RKO (cell line): ENCODE data around the gene COPS8.

Source experiments
- DNase-seq: peaks from one replicate; pipeline ENCODE4 v3.0.0-alpha.2; 2016; ENCODE audit warnings: low spot score

COPS8 gene

GRCh38 chr2:237132799-237133198, 47.1 kb downstream of the COPS8 start:
- DNase-seq: no peak

GRCh38 chr2:237134321-237135230, 48.9 kb downstream of the COPS8 start:
- no peak for DNase-seq

- DNase-seq: no peak
Measured at GRCh38 chr2:237136824-237137223, 51.1 kb downstream of the COPS8 start.

GRCh38 chr2:237137626-237138323, 52.1 kb downstream of the COPS8 start:
- DNase-seq: no peak

DNA sequence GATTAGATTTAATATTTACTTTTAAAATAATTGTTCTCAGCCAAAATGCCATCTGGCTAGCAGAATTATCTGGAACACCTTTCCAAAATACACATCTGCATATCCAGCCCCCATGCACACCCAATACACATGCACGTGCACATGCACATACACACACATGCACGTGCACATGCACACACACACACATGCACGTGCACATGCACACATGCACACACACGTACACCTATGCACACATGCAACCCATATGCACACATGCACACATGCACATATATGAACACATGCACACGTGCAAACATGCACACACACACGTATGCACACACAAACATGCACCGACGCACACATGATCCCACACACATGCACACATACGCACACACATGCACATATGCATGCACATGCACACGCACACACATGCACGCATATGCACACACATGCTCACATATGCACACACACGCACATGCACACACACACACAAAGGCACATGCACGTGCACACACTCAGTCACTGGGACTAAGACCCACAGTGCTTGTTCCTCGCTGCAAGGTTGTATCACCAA, 53.5 kb downstream of the COPS8 start:
- DNase-seq: no peak

- DNase-seq: no peak
Measured at GRCh38 chr2:237140689-237141285, 55.1 kb downstream of the COPS8 start.

- DNase-seq: no peak
Measured at GRCh38 chr2:237141571-237142051, 55.9 kb downstream of the COPS8 start.

DNA sequence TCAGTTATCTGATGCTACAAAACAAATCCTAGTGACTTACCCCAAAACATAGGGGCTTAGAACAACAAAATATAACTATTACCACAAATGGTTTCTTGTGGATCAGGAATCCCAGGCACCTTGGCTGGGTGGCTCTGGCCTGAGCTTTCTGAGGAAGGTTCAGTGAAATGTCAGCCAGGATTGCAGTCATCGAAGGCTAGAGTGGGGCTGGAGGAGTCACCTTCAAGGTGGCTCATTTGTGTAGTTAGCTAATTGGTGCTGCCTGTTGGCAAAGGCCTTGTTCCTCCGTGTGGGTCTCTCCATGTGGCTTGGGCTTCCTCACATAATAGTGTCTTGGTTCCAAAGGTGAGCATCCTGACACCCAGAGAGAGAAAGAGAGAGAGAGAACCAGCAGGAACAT, 57.4 kb downstream of the COPS8 start:
- no peak for DNase-seq

DNA sequence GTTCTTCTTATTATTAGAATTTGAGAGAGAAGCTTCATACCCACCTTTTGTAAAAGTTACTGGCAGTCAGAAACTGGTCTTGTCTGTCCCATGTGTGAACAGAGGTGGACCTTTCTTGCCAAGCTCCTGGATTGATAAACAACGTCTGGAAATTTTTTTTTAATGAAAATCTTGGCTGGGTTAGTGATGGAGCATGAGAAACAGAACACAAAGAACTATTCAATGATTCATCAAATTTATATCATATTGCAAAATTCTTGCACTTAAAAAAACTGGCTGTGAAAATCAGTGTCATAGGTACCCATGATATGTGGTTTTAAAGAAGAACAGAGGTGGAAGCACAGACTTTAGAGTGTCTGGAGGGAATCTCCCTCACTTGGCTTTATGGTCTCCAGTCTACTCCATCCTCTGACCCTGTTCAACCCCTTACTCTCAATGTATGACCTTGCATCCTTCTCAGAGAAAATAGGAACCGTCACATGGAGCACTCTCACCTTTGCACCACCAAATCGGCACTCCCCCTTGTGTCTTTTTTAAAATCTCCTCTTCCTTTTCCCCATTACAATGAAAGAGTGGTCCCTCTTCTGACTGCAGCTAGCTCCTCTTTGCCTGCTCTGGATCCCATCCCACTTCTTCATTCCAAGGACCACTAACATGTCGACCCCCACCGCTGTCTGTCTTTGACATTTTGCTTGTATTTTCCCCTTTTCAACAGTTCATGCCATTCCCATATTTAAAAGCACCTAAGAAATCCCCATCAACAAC, 58.2 kb downstream of the COPS8 start:
- DNase-seq: no peak

DNA sequence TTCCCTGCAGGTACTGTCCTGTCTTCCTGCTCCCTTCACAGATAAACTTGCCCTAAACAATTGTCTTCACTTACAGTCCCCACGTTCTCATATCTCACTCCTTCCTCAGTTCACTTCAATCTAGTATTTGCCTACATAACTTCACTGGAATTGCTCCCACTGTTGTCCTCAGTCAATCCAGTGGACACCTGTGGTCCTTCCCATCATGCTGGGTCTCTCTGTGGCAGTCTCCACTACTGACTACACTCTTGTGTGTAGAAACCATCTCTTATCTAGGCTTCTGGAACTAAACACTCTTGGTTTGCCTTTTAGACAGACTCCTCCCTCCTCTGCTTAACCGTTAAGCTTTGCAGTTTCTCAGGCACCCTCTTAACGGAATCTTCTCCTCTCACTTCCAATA, 58.8 kb downstream of the COPS8 start:
- DNase-seq: no peak

DNA sequence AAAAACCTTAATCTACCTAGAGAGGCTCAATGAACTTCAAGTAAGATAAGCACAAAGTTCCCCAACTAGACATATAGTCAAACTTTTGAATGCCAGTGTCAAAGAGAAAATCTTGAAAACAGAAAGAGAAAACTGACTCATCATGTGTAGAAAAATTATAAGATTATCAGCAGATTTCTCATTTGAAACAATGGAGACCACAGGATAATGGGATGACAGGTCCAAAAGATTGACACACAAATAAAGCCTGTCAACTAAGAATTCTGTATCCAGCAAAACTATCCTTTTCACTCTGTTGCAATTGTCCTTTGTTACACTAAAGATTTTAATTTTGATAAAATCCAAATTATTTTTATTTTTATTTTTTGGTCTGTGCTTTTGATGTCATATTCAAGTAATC, 61.6 kb downstream of the COPS8 start:
- DNase-seq: no peak

GRCh38 chr2:237148624-237149023, 62.9 kb downstream of the COPS8 start:
- DNase-seq: no peak

DNA sequence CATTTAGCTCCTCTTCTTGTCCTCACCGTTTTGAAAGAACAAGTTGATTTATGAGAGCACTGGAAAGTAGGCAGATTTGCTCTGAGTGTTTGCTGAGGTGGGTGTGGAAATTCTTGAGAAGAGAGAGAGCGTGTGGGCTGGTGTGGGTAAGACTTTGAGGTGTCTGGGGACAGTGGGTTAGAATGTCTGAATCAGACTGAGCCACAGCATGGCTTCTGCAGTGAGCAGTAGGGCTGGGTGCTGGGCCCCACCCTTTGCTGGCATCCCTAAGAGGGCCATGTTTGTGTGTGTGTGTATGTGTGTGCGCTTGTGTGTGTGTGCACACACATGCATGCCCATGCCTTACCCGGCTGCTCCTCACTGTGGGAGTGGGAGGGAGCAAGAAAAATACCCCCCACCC, 63.7 kb downstream of the COPS8 start:
- no peak for DNase-seq
